Measurements from ENCODE around the gene C10orf71. TPM values are rescaled to one million over a fixed set of nuclear protein-coding genes. Genes with fewer than 3 reads are reported as not detected.

Gene C10orf71
- total RNA-seq, 1 donor from 2014 or later: not detected

GRCh38 chr10:49330127-49330665 is 31.2 kb downstream of the C10orf71 start:
- Histone ChIP-seq H3K36me3 (ENCODE audit: control insufficient read depth, insufficient read depth, low read length) (no peaks in the 10 kb centered on the region), H3K27me3 (ENCODE audit: control insufficient read depth, insufficient read depth, low read length) (no peaks in the 10 kb centered on the region), H3K4me3 (ENCODE audit: low read depth, low read length) (no peak overlapping the region)
- DNase-seq (ENCODE audit: low read depth): no peak
- TF ChIP-seq, protein P1, sequence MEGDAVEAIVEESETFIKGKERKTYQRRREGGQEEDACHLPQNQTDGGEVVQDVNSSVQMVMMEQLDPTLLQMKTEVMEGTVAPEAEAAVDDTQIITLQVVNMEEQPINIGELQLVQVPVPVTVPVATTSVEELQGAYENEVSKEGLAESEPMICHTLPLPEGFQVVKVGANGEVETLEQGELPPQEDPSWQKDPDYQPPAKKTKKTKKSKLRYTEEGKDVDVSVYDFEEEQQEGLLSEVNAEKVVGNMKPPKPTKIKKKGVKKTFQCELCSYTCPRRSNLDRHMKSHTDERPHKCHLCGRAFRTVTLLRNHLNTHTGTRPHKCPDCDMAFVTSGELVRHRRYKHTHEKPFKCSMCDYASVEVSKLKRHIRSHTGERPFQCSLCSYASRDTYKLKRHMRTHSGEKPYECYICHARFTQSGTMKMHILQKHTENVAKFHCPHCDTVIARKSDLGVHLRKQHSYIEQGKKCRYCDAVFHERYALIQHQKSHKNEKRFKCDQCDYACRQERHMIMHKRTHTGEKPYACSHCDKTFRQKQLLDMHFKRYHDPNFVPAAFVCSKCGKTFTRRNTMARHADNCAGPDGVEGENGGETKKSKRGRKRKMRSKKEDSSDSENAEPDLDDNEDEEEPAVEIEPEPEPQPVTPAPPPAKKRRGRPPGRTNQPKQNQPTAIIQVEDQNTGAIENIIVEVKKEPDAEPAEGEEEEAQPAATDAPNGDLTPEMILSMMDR (IDR thresholded peaks at IDR 0.05; ENCODE audit: insufficient read depth, low read length, poor library complexity, severe bottlenecking): no peak

GRCh38 chr10:49331431-49331830 is 32.5 kb downstream of the C10orf71 start:
- H3K4me3 ChIP-seq (ENCODE audit: low read depth, low read length): no peak overlapping the region
- no peaks in the 10 kb centered on the region for H3K27me3 ChIP-seq (ENCODE audit: control insufficient read depth, insufficient read depth, low read length)
- TF ChIP-seq, protein P1 (IDR thresholded peaks at IDR 0.05; ENCODE audit: insufficient read depth, low read length, poor library complexity, severe bottlenecking): no peak
- no peak for DNase-seq (ENCODE audit: low read depth)
- no peaks in the 10 kb centered on the region for H3K36me3 ChIP-seq (ENCODE audit: control insufficient read depth, insufficient read depth, low read length)

DNA sequence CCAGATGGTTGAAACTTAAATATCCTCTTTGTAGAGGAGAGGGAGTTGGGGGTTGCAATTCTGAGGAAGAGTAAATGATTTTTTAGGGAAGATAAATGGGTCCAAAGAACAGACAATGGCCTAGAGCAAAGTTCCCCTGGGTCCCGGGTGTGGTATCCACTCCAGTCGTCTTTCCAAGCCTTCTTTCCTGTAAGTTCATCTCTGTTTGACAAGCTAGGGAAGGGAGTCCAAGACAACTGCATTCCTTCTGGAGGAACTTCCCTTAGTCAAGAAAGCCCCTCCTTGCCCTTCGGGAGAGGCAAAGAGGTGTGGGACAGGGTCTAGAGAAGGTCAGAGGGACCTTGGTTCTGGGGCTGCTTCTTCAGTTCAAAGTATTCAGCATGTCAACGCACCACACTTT is 33.4 kb downstream of the C10orf71 start:
- Histone ChIP-seq H3K27me3 (ENCODE audit: control insufficient read depth, insufficient read depth, low read length) (no peaks in the 10 kb centered on the region), H3K36me3 (ENCODE audit: control insufficient read depth, insufficient read depth, low read length) (no peaks in the 10 kb centered on the region), H3K4me3 (ENCODE audit: low read depth, low read length) (no peak overlapping the region)
- TF ChIP-seq, protein P1 (IDR thresholded peaks at IDR 0.05; ENCODE audit: insufficient read depth, low read length, poor library complexity, severe bottlenecking): no peak
- DNase-seq (ENCODE audit: low read depth): no peak

GRCh38 chr10:49332768-49333167 is 33.8 kb downstream of the C10orf71 start:
- no peaks in the 10 kb centered on the region for H3K36me3 ChIP-seq (ENCODE audit: control insufficient read depth, insufficient read depth, low read length)
- H3K4me3 ChIP-seq (ENCODE audit: low read depth, low read length): no peak overlapping the region
- no peaks in the 10 kb centered on the region for H3K27me3 ChIP-seq (ENCODE audit: control insufficient read depth, insufficient read depth, low read length)
- TF ChIP-seq, protein P1 (IDR thresholded peaks at IDR 0.05; ENCODE audit: insufficient read depth, low read length, poor library complexity, severe bottlenecking): no peak
- no peak for DNase-seq (ENCODE audit: low read depth)

DNA sequence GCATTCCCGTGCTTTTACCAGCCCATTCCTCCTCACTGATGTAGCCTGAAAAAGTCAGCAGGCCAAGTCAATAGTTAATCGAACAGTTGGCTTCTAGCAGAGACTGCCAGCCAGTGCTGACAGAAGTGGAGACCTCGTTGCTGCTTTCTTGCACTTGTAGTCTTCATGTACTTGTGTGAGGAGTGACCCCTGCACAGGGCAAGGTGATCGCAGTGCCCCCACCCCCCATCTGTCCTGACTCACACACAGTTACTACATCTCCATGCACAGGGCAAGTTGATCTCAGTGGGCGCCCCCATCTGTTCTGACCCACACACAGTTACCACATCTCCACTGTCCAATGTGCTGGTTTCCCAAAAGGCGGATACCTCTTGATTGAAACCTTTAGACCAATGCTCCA is 34.2 kb downstream of the C10orf71 start:
- TF ChIP-seq, protein P1 (IDR thresholded peaks at IDR 0.05; ENCODE audit: insufficient read depth, low read length, poor library complexity, severe bottlenecking): no peak
- no peak overlapping the region for H3K4me3 ChIP-seq (ENCODE audit: low read depth, low read length)
- DNase-seq (ENCODE audit: low read depth): no peak
- H3K36me3 ChIP-seq (ENCODE audit: control insufficient read depth, insufficient read depth, low read length): no peaks in the 10 kb centered on the region
- H3K27me3 ChIP-seq (ENCODE audit: control insufficient read depth, insufficient read depth, low read length): no peaks in the 10 kb centered on the region

DNA sequence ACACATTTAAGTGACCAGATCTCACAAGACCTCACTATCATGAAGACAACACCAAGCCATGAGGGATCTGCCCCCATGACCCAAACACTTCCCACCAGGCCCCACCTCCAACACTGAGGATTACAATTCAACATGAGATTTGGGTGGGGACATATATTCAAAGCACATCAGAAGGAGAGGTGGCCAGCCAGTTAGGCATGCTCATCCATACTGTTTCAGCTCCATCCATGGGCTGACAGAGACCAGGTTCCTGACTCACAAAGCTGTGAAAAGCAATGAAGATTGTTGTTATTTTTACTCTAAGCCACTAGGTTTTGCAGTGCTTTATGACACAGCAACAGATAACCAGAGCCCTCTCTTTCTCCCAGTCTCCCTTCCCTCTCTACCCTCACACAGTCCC is 36.0 kb downstream of the C10orf71 start:
- no peaks in the 10 kb centered on the region for H3K36me3 ChIP-seq (ENCODE audit: control insufficient read depth, insufficient read depth, low read length)
- no peak overlapping the region for H3K4me3 ChIP-seq (ENCODE audit: low read depth, low read length)
- TF ChIP-seq, protein P1 (IDR thresholded peaks at IDR 0.05; ENCODE audit: insufficient read depth, low read length, poor library complexity, severe bottlenecking): no peak
- no peaks in the 10 kb centered on the region for H3K27me3 ChIP-seq (ENCODE audit: control insufficient read depth, insufficient read depth, low read length)
- no peak for DNase-seq (ENCODE audit: low read depth)

Measured in kidney epithelial cell (primary cell).